NB4 (cell line): ENCODE data around the gene MARCHF5.
"Not testable (repeated sequence)": the region's sequence is repeated elsewhere in the genome, so short reads cannot be mapped to it uniquely, and the experiment has no call there.

ENCODE experiments used
- POLR2A ChIP-seq: IDR thresholded peaks from 2 replicates; pipeline ENCODE4 v1.6.1; 2011; ENCODE audit warnings: mild to moderate bottlenecking; ENCODE audit not compliant: insufficient read length; ENCODE audit errors: extremely low read depth
- TF ChIP-seq, protein P1 (sequence below): IDR thresholded peaks from one replicate; pipeline ENCODE4 v1.5.1; 2012; ENCODE audit warnings: low read depth, low read length

DNA sequence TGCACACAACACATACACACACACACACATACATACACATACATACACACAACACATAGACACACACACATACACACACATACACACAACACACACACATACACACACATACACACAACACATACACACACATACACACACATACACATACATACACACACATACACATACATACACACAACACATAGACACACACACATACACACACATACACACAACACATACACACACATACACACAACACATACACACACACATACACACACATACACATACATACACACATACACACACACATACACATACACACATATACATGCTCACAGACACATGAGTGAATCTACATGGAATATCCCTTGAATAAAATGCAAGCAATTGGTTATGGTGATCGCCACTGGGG lies 102.2 kb downstream of the MARCHF5 start:
- TF ChIP-seq, protein P1, sequence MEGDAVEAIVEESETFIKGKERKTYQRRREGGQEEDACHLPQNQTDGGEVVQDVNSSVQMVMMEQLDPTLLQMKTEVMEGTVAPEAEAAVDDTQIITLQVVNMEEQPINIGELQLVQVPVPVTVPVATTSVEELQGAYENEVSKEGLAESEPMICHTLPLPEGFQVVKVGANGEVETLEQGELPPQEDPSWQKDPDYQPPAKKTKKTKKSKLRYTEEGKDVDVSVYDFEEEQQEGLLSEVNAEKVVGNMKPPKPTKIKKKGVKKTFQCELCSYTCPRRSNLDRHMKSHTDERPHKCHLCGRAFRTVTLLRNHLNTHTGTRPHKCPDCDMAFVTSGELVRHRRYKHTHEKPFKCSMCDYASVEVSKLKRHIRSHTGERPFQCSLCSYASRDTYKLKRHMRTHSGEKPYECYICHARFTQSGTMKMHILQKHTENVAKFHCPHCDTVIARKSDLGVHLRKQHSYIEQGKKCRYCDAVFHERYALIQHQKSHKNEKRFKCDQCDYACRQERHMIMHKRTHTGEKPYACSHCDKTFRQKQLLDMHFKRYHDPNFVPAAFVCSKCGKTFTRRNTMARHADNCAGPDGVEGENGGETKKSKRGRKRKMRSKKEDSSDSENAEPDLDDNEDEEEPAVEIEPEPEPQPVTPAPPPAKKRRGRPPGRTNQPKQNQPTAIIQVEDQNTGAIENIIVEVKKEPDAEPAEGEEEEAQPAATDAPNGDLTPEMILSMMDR = not testable (repeated sequence)
- TF ChIP-seq POLR2A = not testable (repeated sequence)
